VCaP (cell line): Measurements from ENCODE around the gene CACNA1D.

Experiments used
- H3K27ac ChIP-seq: fragments of 450-650 bp; 2 replicates; pipeline ENCODE4 v1.5.1; 2017
- TF ChIP-seq, protein P1 (sequence below): fragments of 450-650 bp; conservative IDR thresholded peaks from 2 replicates; pipeline ENCODE4 v1.5.1; 2017; ENCODE audit warnings: mild to moderate bottlenecking, moderate library complexity

CACNA1D gene

DNA sequence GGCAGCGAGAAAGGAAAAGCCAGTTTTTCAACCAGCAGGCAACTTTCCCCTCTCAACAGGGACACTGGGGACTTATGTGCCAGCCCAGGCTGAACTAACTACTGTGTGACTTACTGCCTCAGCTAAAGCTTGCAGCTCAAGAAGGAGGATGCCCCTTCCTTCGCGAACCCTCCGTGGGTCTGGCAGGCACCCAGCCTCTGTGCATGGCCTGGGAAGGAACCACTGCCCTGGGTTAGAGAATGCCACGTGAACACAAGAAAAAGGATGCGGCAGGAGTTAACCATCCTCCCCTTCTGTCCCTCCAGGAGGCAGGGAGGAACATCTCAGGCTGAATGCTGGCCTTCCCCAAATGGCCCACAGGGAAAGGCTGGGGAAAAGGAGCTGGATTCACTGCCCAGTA lies 322.8 kb downstream of the CACNA1D start:
- H3K27ac ChIP-seq = no peak overlapping the region
- TF ChIP-seq, protein P1, sequence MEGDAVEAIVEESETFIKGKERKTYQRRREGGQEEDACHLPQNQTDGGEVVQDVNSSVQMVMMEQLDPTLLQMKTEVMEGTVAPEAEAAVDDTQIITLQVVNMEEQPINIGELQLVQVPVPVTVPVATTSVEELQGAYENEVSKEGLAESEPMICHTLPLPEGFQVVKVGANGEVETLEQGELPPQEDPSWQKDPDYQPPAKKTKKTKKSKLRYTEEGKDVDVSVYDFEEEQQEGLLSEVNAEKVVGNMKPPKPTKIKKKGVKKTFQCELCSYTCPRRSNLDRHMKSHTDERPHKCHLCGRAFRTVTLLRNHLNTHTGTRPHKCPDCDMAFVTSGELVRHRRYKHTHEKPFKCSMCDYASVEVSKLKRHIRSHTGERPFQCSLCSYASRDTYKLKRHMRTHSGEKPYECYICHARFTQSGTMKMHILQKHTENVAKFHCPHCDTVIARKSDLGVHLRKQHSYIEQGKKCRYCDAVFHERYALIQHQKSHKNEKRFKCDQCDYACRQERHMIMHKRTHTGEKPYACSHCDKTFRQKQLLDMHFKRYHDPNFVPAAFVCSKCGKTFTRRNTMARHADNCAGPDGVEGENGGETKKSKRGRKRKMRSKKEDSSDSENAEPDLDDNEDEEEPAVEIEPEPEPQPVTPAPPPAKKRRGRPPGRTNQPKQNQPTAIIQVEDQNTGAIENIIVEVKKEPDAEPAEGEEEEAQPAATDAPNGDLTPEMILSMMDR = no peak

DNA sequence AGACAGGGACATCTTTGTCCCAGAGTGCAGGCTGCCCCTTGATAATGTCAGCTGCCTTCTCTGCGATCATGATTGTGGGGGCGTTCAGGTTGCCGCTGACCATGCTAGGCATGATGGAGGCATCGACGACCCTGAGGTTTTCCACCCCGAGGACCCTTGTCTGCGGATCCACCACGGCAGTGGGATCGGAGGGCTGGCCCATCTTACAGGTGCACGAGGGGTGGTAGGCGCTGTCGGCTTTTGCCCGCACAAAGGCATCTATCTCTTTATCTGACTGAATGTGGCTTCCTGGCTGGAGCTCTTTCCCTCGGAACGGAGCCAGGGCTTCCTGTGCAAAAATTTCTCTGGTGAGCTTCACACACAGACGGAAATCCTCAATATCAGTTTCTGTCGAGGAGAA lies 323.4 kb downstream of the CACNA1D start:
- TF ChIP-seq, protein P1 = no peak
- no peak overlapping the region for H3K27ac ChIP-seq

DNA sequence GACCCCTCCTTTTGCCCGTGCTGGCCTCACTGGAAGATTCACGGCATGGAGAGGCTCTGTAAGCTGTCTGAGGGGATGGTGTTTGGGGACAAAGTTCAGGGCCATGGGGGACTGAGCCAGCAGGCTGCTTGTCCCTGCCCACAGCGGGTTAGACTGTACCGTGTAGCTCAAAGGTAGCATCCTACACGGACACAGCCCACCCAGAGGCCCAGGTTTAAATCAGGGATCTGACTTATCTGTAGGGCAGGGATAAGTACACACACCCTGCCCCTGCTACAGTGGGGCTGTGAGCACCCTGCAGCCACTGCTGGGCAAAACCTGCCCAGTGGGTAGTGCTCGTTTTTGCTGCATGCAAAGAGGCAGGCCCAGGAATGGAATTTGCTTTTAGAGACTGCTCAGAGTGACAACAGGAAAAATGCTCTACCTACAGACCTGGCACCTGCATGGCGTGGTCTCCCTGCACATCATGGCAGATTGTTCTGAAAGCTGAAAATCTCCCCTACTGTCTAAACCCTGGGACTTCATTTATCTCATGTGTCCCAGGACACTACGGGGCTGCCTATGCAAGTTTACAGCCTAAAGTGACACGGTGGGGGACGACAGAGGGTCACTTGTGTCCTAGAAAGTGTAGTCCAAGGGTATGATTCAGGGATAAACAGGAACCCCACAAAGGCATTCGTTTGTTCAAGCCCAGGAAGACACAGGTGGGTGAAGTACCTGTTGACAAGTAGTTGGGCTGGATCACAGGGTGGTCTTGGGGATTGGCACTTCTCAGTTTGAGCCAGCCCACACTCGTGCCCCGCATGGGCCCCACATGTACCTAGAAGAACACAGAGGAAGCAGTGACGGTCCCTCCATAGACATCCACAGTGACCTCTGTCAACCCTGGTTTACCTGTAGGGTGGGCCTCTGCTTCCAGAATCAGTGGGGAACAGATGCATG lies 324.1 kb downstream of the CACNA1D start:
- no peak overlapping the region for H3K27ac ChIP-seq
- TF ChIP-seq, protein P1 = no peak

DNA sequence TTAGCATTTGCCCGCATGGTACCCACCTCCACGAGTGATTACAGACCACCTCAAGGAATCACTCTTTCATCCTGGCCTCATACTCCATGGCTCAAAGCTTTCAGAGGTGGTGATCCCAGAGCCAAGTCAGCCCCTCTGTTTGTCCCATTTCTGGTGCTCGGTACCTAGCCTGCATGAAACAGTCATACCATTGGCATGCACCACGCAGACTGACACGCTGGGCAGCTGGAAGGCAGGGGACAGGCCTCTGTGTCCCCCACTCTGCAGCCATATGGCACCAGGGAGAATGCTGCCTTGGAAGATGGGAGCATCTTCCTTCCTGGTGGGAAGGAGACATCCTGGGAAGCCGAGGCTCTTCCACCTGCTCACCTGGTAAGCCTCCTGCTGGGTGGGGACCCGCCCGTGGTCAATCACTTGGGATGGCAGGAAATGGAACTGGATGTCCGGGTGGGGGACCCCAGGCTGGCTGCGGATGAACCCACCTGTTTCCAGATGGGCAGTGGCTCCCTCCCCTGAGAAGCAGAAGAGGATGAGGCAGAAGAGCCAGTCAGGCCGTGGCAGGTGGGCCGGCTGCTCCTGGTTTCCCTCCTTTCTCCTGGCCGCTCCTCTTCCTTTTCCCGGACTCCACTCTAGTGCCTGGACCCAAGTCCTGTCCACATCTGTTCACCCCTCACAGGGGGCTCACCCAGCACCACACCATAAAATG lies 324.9 kb downstream of the CACNA1D start:
- TF ChIP-seq, protein P1 = no peak
- no peak overlapping the region for H3K27ac ChIP-seq

DNA sequence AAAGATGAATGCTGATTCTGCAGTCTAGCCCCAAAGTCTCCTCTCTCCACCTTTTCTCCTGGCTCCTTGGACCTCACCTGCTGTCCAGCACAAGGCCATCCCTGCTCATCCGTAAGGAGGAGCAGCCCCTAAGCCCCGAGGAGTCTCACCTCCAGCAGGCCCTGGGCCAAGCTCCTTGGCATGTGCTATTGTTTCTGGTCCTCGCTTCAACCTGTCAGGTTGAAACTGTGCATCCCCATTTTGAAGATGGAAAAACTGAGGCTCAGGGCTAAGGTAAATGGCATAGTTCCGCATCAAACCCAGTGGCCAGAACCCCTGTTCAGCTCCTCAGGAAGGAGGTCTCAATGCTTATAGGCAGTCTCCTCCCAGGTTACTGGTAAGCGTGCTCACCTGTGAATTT lies 325.7 kb downstream of the CACNA1D start:
- TF ChIP-seq, protein P1 = no peak
- H3K27ac ChIP-seq = no peak overlapping the region

DNA sequence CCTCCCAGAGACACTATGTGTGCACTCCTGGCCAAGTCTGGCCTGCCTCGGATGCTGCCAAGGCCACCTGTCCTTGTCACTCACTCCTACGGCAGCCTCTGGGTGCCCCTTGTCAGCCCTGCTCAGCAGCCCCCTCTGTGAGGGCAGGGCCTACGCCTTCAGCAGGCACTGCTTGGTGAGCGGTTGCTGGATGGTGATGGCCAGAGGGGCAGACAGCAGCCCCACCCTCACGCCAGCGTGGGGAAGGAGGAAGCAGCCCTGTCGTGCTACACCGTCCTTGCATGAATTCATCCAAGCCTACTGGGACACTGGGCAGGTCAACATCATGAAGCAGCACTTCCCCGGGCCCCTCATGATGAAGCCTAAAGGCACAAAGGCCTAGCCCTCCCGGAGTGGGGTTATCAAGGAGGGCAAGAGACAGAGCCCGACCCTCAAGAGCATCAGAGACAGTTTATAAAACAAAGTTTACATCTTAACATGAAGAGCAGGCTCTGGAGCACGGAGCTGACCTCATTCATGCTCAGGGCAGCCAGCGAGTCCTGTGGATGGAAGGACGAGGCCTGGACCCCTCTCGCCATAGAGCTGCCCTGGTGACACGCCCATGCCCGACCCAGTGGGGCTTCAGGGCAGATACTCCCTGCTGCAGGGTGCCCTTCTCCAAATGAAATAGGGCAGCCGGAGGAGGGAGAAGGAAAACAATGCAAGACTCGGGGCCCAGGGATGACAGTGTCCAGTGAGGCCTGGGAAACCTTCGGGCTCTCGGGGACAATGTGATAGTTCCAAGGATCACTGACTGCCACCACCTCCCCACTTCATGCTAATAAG lies 326.6 kb downstream of the CACNA1D start:
- no peak overlapping the region for H3K27ac ChIP-seq
- TF ChIP-seq, protein P1 = no peak
